GM12891 (cell line): Measurements from ENCODE around the gene PXMP2.

Experiments used
- POLR2AphosphoS5 ChIP-seq: IDR thresholded peaks from 2 replicates; pipeline ENCODE4 v1.6.1; 2011; ENCODE audit warnings: low read depth, low read length, control low read depth
- TAF1 ChIP-seq: IDR thresholded peaks from 2 replicates; pipeline ENCODE4 v1.6.1; 2011; ENCODE audit warnings: low read depth, low read length, control low read depth

DNA sequence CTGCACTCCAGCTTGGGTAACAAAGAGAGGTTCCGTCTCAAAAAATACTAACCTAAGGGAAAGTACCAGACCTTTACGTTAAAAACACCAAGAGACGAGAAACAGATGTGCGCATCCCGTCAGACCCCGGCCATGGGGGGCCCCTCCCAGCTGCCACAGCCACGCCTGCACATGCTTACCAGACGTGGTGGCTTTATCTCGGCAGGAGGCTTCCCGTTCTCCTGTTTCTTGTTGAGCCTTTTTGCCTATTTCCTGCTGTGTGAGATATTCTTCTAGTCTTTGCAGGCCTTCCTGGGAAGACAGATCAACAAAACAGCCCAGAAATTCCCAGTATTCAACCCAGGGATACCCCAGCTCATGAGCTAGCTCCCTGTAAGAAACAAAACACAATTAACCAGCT is 46.8 kb downstream of the PXMP2 start:
- TF ChIP-seq TAF1, result no peak
- TF ChIP-seq POLR2AphosphoS5, result no peak
